ENCODE results near the gene POLR2J.
A peak's percentile ranks its signal among the peaks of the same experiment; 100 is the strongest.

Gene POLR2J

GRCh38 chr7:102468478-102469350 lies 10.0 kb downstream of the POLR2J start:
- DNase-seq (ENCODE audit: low read depth): no peak
- H3K4me3 ChIP-seq (ENCODE audit: control insufficient read depth, low read depth, low read length): no peak overlapping the region
- no peak for TF ChIP-seq CTCF (IDR thresholded peaks at IDR 0.05; ENCODE audit: control insufficient read depth, insufficient read depth, low read depth, low read length, missing control alignments)

- TF ChIP-seq CTCF (IDR thresholded peaks at IDR 0.05; ENCODE audit: control insufficient read depth, insufficient read depth, low read depth, low read length, missing control alignments): no peak
These were observed 10.9 kb downstream of the POLR2J start for GRCh38 chr7:102467581-102468477.

GRCh38 chr7:102466097-102466496 lies 12.6 kb downstream of the POLR2J start:
- peak overlapping the region; percentile 75 for H3K4me3 ChIP-seq (ENCODE audit: control insufficient read depth, low read depth, low read length)

More at GRCh38 chr7:102467581-102468477, 10.9 kb downstream of the POLR2J start:
- no peak for DNase-seq (ENCODE audit: low read depth)
- no peak overlapping the region for H3K4me3 ChIP-seq (ENCODE audit: control insufficient read depth, low read depth, low read length)

GRCh38 chr7:102464577-102465280 lies 14.0 kb downstream of the POLR2J start, which contains the start of the genes ALKBH4 and LRWD1:
Gene ALKBH4 (minus strand): TSS chr7:102464863. CDS start chr7:102464836, 27 bp downstream.
Gene LRWD1 (plus strand): TSS chr7:102464984. CDS start chr7:102465081, 97 bp downstream.
- H3K4me3 ChIP-seq (ENCODE audit: control insufficient read depth, low read depth, low read length): peak within 1 kb of the TSS; percentile 75
- peak; percentile 51 for DNase-seq (ENCODE audit: low read depth)
- TF ChIP-seq CTCF (IDR thresholded peaks at IDR 0.05; ENCODE audit: control insufficient read depth, insufficient read depth, low read depth, low read length, missing control alignments): no peak

More at GRCh38 chr7:102466097-102466496, 12.6 kb downstream of the POLR2J start:
- TF ChIP-seq CTCF (IDR thresholded peaks at IDR 0.05; ENCODE audit: control insufficient read depth, insufficient read depth, low read depth, low read length, missing control alignments): no peak
- DNase-seq (ENCODE audit: low read depth): no peak

GRCh38 chr7:102463841-102464576 lies 14.7 kb downstream of the POLR2J start:
- DNase-seq (ENCODE audit: low read depth): no peak
- TF ChIP-seq CTCF (IDR thresholded peaks at IDR 0.05; ENCODE audit: control insufficient read depth, insufficient read depth, low read depth, low read length, missing control alignments): no peak

More at GRCh38 chr7:102463841-102464576, 14.7 kb downstream of the POLR2J start:
- H3K4me3 ChIP-seq (ENCODE audit: control insufficient read depth, low read depth, low read length): peak overlapping the region; percentile 75
